ENCODE data around the gene SOCS3.
A peak's percentile ranks its signal among the peaks of the same experiment; 100 is the strongest.

The SOCS3 gene

GRCh38 chr17:78394209-78394608 is 34.3 kb upstream of the SOCS3 start:
- H3K9ac ChIP-seq (ENCODE audit: low read depth, low read length, poor library complexity): peak overlapping the region; percentile 32
- H3K27ac ChIP-seq (replicated peaks; ENCODE audit: low read length): no peak overlapping the region
- no peak overlapping the region for H3K4ac ChIP-seq (ENCODE audit: low read length)
- no peak overlapping the region for H3K14ac ChIP-seq (ENCODE audit: low read length)
- H3K4me3 ChIP-seq (ENCODE audit: low read length in 2 of 2): no peak overlapping the region
- WGBS, 2 donors (ENCODE audit: extremely low coverage in 2 of 2, insufficient read length in 2 of 2, insufficient replicate concordance in 1 of 2): no CpG with 5 or more reads among the region's 7 CpGs
- no peak overlapping the region for H2BK5ac ChIP-seq (ENCODE audit: low read length)
- H2AFZ ChIP-seq (ENCODE audit: low read length): no peak overlapping the region
- H2BK15ac ChIP-seq (ENCODE audit: low read length): no peak overlapping the region
- no peak for DNase-seq (ENCODE audit: low spot score)
- no peak overlapping the region for H3K18ac ChIP-seq (ENCODE audit: low read length)
- no peak overlapping the region for H2AK5ac ChIP-seq (ENCODE audit: low read depth, low read length)
- peaks cover 0 to 2% (median 0%) of the 10 kb centered on the region in 3 experiments for H3K27me3 ChIP-seq (ENCODE audit: control insufficient read depth in 3 of 3, insufficient read depth in 3 of 3, low read depth in 1 of 3, low read length in 3 of 3)
- H3K9me3 ChIP-seq (replicated peaks in 1 of 2; ENCODE audit: control insufficient read depth in 2 of 2, insufficient read depth in 1 of 2, low read depth in 1 of 2, low read length in 2 of 2): no peaks in the 10 kb centered on the region
- peaks cover 4 to 7% of the 10 kb centered on the region in 2 donors for H3K4me1 ChIP-seq (ENCODE audit: control insufficient read depth in 2 of 2, insufficient read depth in 1 of 2, low read depth in 1 of 2, low read length in 2 of 2)
- peaks cover 20% of the 10 kb centered on the region for H3K79me1 ChIP-seq (ENCODE audit: low read depth, low read length)
- H2BK120ac ChIP-seq (ENCODE audit: low read depth, low read length): no peak overlapping the region
- H4K8ac ChIP-seq (ENCODE audit: low read depth, low read length): no peak overlapping the region
- no peak overlapping the region for H2BK12ac ChIP-seq (ENCODE audit: low read length)
- peaks cover 27 to 78% of the 10 kb centered on the region in 2 donors for H3K36me3 ChIP-seq (replicated peaks in 1 of 2; ENCODE audit: control insufficient read depth in 2 of 2, insufficient read depth in 2 of 2, low read length in 2 of 2)
- H4K91ac ChIP-seq (ENCODE audit: low read depth, low read length, poor library complexity): no peak overlapping the region
- no peak overlapping the region for H3K23ac ChIP-seq (ENCODE audit: low read depth, low read length, poor library complexity)
- no peak overlapping the region for H3K4me2 ChIP-seq (ENCODE audit: insufficient read depth, low read length, poor library complexity, severe bottlenecking)

- Histone ChIP-seq H2BK12ac (ENCODE audit: low read length) (no peak overlapping the region), H2AK5ac (ENCODE audit: low read depth, low read length) (no peak overlapping the region), H3K27me3 (ENCODE audit: control insufficient read depth in 3 of 3, insufficient read depth in 3 of 3, low read depth in 1 of 3, low read length in 3 of 3) (peaks cover 0 to 2% (median 0%) of the 10 kb centered on the region in 3 experiments), H4K91ac (ENCODE audit: low read depth, low read length, poor library complexity) (no peak overlapping the region), H3K79me1 (ENCODE audit: low read depth, low read length) (peaks cover 15% of the 10 kb centered on the region), H3K4me3 (ENCODE audit: low read length in 2 of 2) (no peak overlapping the region), H2BK15ac (ENCODE audit: low read length) (no peak overlapping the region), H2AFZ (ENCODE audit: low read length) (no peak overlapping the region), H4K8ac (ENCODE audit: low read depth, low read length) (no peak overlapping the region), H3K9me3 (replicated peaks in 1 of 2; ENCODE audit: control insufficient read depth in 2 of 2, insufficient read depth in 1 of 2, low read depth in 1 of 2, low read length in 2 of 2) (no peaks in the 10 kb centered on the region), H3K36me3 (replicated peaks in 1 of 2; ENCODE audit: control insufficient read depth in 2 of 2, insufficient read depth in 2 of 2, low read length in 2 of 2) (peaks cover 21 to 72% of the 10 kb centered on the region in 2 donors), H3K18ac (ENCODE audit: low read length) (no peak overlapping the region), H3K27ac (replicated peaks; ENCODE audit: low read length) (no peak overlapping the region), H3K4ac (ENCODE audit: low read length) (no peak overlapping the region), H2BK120ac (ENCODE audit: low read depth, low read length) (no peak overlapping the region), H3K9ac (ENCODE audit: low read depth, low read length, poor library complexity) (no peak overlapping the region), H2BK5ac (ENCODE audit: low read length) (no peak overlapping the region), H3K14ac (ENCODE audit: low read length) (no peak overlapping the region), H3K4me1 (ENCODE audit: control insufficient read depth in 2 of 2, insufficient read depth in 1 of 2, low read depth in 1 of 2, low read length in 2 of 2) (peaks cover 4 to 7% of the 10 kb centered on the region in 2 donors), H3K4me2 (ENCODE audit: insufficient read depth, low read length, poor library complexity, severe bottlenecking) (no peak overlapping the region), H3K23ac (ENCODE audit: low read depth, low read length, poor library complexity) (no peak overlapping the region)
- no peak for DNase-seq (ENCODE audit: low spot score)
- WGBS, 2 donors (ENCODE audit: extremely low coverage in 2 of 2, insufficient read length in 2 of 2, insufficient replicate concordance in 1 of 2): no CpG with 5 or more reads among the region's 4 CpGs
Measured at GRCh38 chr17:78393575-78393974, 33.7 kb upstream of the SOCS3 start.

GRCh38 chr17:78392295-78392694 is 32.4 kb upstream of the SOCS3 start:
- no peak overlapping the region for H4K8ac ChIP-seq (ENCODE audit: low read depth, low read length)
- H2BK15ac ChIP-seq (ENCODE audit: low read length): no peak overlapping the region
- no peak overlapping the region for H2AK5ac ChIP-seq (ENCODE audit: low read depth, low read length)
- H2AFZ ChIP-seq (ENCODE audit: low read length): no peak overlapping the region
- H3K4ac ChIP-seq (ENCODE audit: low read length): no peak overlapping the region
- WGBS, 2 donors (ENCODE audit: extremely low coverage in 2 of 2, insufficient read length in 2 of 2, insufficient replicate concordance in 1 of 2): no CpG with 5 or more reads among the region's 6 CpGs
- H2BK120ac ChIP-seq (ENCODE audit: low read depth, low read length): no peak overlapping the region
- H3K27ac ChIP-seq (replicated peaks; ENCODE audit: low read length): no peak overlapping the region
- peaks cover 4 to 7% of the 10 kb centered on the region in 2 donors for H3K4me1 ChIP-seq (ENCODE audit: control insufficient read depth in 2 of 2, insufficient read depth in 1 of 2, low read depth in 1 of 2, low read length in 2 of 2)
- H3K4me2 ChIP-seq (ENCODE audit: insufficient read depth, low read length, poor library complexity, severe bottlenecking): no peak overlapping the region
- no peak overlapping the region for H3K9ac ChIP-seq (ENCODE audit: low read depth, low read length, poor library complexity)
- no peak overlapping the region for H3K14ac ChIP-seq (ENCODE audit: low read length)
- H3K79me1 ChIP-seq (ENCODE audit: low read depth, low read length): peaks cover 15% of the 10 kb centered on the region
- H4K91ac ChIP-seq (ENCODE audit: low read depth, low read length, poor library complexity): no peak overlapping the region
- no peaks in the 10 kb centered on the region for H3K9me3 ChIP-seq (replicated peaks in 1 of 2; ENCODE audit: control insufficient read depth in 2 of 2, insufficient read depth in 1 of 2, low read depth in 1 of 2, low read length in 2 of 2)
- H3K36me3 ChIP-seq (replicated peaks in 1 of 2; ENCODE audit: control insufficient read depth in 2 of 2, insufficient read depth in 2 of 2, low read length in 2 of 2): peaks cover 12 to 67% of the 10 kb centered on the region in 2 donors
- peaks cover 0 to 2% (median 0%) of the 10 kb centered on the region in 3 experiments for H3K27me3 ChIP-seq (ENCODE audit: control insufficient read depth in 3 of 3, insufficient read depth in 3 of 3, low read depth in 1 of 3, low read length in 3 of 3)
- H2BK5ac ChIP-seq (ENCODE audit: low read length): no peak overlapping the region
- H3K23ac ChIP-seq (ENCODE audit: low read depth, low read length, poor library complexity): no peak overlapping the region
- no peak overlapping the region for H3K4me3 ChIP-seq (ENCODE audit: low read length in 2 of 2)
- DNase-seq (ENCODE audit: low spot score): no peak
- no peak overlapping the region for H2BK12ac ChIP-seq (ENCODE audit: low read length)
- no peak overlapping the region for H3K18ac ChIP-seq (ENCODE audit: low read length)

GRCh38 chr17:78391843-78392242 is 32.0 kb upstream of the SOCS3 start:
- Histone ChIP-seq H3K4ac (ENCODE audit: low read length) (no peak overlapping the region), H3K9ac (ENCODE audit: low read depth, low read length, poor library complexity) (no peak overlapping the region), H3K18ac (ENCODE audit: low read length) (no peak overlapping the region), H2BK12ac (ENCODE audit: low read length) (no peak overlapping the region), H3K27me3 (ENCODE audit: control insufficient read depth in 3 of 3, insufficient read depth in 3 of 3, low read depth in 1 of 3, low read length in 3 of 3) (no peaks in the 10 kb centered on the region), H4K8ac (ENCODE audit: low read depth, low read length) (no peak overlapping the region), H3K36me3 (replicated peaks in 1 of 2; ENCODE audit: control insufficient read depth in 2 of 2, insufficient read depth in 2 of 2, low read length in 2 of 2) (peaks cover 8 to 62% of the 10 kb centered on the region in 2 donors), H2AK5ac (ENCODE audit: low read depth, low read length) (no peak overlapping the region), H3K27ac (replicated peaks; ENCODE audit: low read length) (no peak overlapping the region), H4K91ac (ENCODE audit: low read depth, low read length, poor library complexity) (no peak overlapping the region), H3K4me3 (ENCODE audit: low read length in 2 of 2) (no peak overlapping the region), H3K4me2 (ENCODE audit: insufficient read depth, low read length, poor library complexity, severe bottlenecking) (no peak overlapping the region), H2BK15ac (ENCODE audit: low read length) (no peak overlapping the region), H2BK5ac (ENCODE audit: low read length) (no peak overlapping the region), H3K4me1 (ENCODE audit: control insufficient read depth in 2 of 2, insufficient read depth in 1 of 2, low read depth in 1 of 2, low read length in 2 of 2) (peaks cover 4 to 7% of the 10 kb centered on the region in 2 donors), H3K23ac (ENCODE audit: low read depth, low read length, poor library complexity) (no peak overlapping the region), H3K14ac (ENCODE audit: low read length) (no peak overlapping the region), H2BK120ac (ENCODE audit: low read depth, low read length) (no peak overlapping the region), H3K79me1 (ENCODE audit: low read depth, low read length) (peaks cover 14% of the 10 kb centered on the region), H3K9me3 (replicated peaks in 1 of 2; ENCODE audit: control insufficient read depth in 2 of 2, insufficient read depth in 1 of 2, low read depth in 1 of 2, low read length in 2 of 2) (no peaks in the 10 kb centered on the region), H2AFZ (ENCODE audit: low read length) (no peak overlapping the region)
- WGBS, 2 donors (ENCODE audit: extremely low coverage in 2 of 2, insufficient read length in 2 of 2, insufficient replicate concordance in 1 of 2): no CpG with 5 or more reads among the region's 4 CpGs
- no peak for DNase-seq (ENCODE audit: low spot score)
